Activated CD4-positive, alpha-beta T cell treated with anti-CD3 and anti-CD28 coated beads, Interleukin-2, amount 50 U/mL, for 4 hours (primary cell): ENCODE measurements around the gene PCNX1.

Experiments used
- DNase-seq, 2 experiments: peaks; one replicate each; pipeline ENCODE4 v3.0.0-alpha.2; 2020

The PCNX1 gene

DNA sequence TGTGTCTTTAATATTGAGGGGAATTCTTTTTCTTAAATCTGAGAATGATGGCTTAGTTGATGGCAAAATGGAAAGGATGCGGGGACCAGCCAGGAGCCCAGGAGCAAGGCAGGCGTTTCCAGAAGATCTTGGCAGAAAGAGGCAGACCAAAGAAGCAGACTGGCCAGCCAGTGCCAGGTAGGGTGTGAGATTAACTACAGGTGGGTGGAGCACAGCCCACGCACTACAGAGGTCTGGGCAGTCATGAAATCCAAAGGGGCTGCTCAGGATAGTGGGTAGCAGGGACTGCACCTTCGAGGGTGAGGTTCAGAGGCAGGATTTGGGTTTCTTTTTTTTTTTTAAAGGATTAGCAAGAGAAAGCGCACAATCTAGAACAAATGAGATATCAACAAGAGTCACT lies 17.7 kb upstream of the PCNX1 start:
- no peak for DNase-seq

DNA sequence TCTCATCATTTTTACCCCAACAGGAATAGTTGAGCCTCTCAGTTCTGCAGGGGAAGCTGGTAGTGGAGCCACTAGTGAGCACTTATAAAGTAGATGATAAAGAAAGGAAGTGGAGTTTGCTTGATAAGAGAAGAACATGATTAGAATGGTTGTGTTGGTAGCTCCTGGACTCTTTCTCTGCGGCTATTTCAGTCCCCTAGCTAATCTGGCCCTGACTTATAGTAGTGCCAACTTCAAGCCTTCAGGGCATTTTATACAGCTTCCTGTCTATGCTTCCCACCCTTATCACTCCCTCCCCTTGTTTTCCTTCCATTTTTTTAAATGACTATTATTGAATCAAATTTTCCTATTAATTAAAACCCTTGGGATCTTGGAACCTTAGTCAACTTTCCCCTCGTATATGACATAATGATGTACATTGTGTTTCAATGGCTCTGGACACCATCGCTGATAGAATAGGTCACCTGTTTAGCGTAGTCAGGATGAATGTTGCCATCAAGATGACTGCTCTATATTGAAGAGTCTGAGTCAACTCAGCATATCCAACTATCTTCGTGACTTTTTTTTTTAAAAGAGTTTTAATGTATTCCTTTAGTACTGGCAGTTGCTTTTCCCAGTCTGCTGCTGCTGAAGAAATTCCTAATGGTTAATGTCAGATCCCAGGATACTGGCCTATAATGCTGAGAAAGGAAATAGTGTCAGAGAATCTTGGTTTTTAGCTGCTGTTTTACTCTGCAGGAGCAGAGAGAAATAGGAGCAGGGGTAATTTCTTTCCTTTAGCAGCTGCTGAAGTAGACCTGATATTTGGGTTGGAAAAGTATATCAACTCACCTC lies 16.2 kb upstream of the PCNX1 start:
- no peak for DNase-seq

DNA sequence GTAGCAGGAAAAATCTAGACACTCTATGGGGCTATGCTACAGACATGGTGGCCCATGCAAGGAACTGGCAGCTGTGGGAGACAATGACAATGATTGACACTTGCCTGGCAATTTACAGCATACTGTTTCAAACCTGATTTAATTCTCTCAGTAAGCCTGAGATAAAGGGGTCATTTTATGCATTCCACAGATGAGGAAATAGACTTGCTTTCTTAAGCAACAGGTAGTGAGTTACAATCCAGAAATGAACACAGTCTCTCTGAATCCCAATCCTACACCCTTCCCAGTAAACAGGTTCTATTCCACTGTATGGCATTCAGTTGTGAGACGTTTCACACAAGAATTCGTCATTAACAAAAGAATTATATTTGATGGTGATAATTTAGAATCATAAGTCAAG lies 15.5 kb upstream of the PCNX1 start:
- no peak for DNase-seq

DNA sequence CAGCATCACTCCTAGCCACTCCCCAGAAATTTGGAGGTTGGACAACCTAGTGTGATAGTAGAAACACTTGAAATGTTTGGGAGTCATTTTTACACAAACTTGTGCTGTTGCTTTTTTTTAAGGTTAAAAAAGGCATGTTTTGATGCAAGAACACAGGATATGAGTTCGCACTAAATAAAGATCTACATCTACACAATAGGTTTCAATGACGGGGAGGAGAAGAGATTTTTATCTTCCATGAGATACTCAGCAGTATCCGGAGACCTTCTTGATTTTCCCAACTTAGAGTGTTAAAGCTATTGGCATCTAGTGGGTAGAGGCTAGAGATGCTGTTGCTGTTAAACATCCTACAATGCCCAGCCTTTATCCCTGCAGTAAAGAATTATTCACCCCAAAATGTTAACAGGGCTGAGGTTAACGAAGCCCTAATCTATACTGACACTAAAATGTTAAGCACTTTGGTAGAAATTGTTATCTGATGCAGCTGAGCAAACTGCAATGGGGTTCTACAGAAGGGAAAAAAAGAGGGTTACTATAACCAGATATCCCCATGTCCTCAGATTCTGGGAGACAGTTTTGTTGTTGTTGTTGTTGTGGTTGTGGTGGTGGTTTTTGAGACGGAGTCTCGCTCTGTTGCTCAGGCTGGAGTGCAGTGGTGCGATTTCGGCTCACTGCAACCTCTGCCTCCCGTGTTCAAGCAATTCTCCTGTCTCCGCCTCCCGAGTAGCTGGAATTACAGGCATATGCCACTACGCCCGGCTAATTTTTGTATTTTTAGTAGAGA lies 14.0 kb upstream of the PCNX1 start:
- DNase-seq = no peak

DNA sequence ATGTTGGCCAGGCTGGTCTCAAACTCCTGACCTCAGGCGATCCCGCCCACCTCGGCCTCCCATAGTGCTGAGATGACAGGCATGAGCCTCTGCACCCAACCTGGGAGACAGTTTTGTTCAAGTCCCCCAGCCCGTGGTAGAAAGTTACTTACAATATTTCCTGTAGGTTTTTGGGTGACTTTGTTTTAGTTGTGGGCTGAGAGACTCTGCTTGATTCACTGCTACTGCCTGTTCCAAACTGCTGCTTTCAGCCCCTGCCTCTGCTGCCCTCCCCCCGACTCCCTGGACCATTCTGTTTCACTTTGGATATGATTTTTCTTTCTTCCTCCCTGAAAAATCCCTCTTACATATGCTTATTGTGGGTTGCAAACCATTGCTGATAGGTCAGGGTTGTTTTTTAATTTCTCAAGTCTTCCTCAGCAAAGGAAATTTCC lies 13.4 kb upstream of the PCNX1 start:
- no peak for DNase-seq

DNA sequence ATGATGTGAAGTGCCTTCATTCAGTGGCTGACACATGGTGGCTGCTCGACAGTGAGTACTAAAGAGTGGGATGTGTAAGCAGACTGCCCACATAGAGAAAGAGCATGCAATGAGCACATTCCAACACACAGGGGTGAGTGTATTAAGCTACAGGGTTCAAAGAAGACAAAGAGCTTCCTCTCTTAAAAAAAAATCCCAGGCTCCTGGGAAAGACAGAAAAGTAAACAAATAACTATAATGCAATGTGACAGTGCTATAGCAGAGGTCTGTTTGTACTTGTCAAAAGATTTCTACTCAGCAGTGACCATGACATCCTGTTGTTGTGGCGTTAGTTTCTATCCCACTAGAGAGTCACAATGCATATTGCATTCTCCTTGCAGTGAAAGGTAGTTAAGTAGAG lies 12.4 kb upstream of the PCNX1 start:
- DNase-seq = no peak

DNA sequence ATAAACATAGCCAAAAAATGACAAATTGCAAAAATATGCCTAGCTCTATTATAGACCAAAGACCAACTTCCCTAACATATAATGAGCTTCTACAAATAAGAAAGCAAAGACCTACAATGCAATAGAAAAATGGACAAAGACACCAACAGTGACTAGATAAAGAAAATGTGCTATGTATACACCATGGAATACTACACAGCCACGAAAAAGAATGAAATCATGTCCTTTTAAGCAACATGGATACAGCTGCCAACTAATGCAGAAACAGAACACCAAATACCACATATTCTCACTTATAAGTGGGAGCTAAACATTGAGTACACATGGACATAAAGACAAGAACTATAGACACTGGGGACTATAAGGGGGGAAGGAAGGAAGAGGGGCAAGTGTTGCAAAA lies 10.9 kb upstream of the PCNX1 start:
- no peak for DNase-seq

DNA sequence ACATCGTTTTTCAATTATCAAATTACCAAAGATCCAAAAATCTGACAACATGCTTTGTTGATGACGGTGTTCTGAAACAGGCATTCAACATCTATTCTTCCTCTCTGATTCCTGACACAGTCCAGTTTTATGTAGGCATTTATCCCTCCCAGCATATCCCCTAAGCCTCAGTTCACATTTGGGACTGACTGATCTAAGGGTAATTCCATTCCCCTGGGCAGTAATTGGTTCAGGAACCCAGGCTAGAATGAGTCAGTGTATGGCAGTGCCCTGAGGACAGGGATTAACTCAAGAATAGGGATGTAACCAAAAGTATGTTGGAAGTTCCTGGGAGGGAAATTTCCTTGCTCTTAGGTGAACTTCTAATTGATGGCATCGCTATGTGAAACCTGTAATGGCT lies 10.3 kb upstream of the PCNX1 start:
- no peak for DNase-seq

DNA sequence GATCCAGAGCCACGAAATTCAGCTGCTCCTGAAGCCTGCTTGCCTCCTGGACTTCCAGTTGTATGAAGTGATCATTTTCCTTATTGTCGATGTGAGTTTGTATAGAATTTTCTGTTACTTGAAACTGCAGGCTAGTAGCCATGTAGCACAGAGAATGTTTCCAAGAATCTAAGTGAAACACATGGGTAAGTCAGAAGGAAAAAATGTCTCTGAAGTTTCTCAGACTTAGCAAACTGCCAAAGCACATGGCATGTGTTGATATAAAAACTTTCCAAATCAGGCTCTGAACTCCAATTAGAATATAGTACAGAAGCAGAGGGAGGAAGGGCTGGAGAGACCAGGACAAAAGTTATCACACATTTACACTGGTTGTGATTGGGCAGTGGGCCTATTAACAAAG lies 9.8 kb upstream of the PCNX1 start:
- no peak for DNase-seq

DNA sequence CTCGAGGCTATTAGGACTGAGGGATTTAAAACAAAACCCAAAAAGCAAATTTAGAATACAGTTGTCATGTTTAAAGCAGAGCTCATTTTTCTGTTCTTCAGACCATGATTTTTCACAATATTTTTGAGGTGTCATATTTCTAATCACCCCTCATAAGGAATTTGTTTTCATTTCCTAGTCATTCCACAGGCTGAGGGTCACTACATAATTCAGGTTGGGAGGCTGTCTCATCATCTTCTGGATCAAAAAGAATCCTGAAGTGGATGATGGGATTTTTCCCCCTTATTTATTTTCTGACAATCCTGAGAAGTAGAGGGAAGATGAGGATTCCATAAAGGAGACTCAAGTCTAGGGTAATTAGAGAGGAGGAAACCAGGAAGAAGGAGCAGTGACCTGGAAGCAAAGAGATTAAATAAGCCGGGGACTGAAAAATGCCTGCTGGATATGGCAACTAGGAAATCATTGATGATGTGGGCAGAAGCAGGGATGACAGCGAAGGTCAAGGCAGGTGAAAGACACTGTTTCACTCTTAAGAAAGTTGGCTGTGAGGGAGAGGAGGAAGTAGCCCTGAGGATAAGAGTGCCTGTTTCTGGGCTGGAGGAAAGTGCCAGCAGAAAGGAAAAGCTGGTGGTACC lies 9.0 kb upstream of the PCNX1 start:
- DNase-seq = no peak

DNA sequence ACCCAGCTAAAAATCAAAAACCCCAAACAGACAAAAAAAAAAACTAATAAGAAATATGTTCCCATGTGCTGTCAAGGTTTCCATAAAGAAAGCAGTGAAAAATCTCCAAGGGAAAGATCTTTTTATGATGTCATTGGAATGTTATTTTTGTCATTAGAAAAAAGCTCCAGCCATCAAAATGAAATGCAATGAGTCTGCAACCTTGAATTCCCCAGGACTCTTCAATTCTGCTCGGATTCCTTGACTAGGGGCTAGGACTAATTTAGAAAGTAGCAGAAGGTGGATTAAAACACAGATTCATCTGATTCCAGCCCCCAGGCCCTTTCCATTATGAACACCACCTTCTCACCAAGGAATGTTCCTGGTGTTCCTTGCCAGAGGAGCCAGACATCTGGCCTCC lies 6.0 kb upstream of the PCNX1 start:
- DNase-seq = no peak

DNA sequence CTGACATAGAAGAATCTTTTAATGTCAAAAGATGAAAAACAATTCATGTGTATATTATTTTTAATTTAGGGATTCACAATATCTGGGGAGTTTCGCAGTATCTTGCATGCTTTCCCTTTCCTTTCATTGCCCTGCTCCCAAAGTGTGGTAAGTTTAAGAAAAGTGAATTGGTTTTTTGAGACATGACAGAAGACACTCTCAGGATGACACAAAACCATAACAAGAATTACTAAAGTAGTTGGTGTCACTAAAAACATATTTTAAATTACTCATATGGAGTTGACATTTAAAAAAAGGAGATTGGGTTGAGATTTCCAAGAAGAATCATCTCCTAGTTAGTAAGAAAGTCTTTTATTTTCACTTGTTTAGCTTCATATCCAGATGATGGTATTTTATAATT lies 5.1 kb upstream of the PCNX1 start:
- DNase-seq = no peak

DNA sequence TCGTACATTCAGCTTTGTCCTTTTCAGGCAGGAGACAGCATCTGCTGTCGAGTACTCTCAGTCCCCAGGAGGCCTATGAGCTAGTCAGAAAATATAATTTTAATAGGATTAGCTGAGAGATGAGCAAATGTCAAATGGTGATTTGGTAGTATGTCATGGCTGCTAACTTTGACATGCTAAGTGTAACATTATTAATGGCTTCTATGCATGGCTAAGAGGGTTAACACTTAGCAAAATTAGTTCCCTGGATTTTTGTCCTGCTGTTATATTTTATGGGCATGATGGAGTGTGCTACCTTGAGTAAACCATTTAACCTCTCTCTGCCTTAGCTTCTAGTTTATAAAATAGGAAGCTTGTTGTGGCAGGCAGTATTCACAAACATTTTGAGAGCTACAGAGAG lies 2.9 kb upstream of the PCNX1 start:
- no peak for DNase-seq

DNA sequence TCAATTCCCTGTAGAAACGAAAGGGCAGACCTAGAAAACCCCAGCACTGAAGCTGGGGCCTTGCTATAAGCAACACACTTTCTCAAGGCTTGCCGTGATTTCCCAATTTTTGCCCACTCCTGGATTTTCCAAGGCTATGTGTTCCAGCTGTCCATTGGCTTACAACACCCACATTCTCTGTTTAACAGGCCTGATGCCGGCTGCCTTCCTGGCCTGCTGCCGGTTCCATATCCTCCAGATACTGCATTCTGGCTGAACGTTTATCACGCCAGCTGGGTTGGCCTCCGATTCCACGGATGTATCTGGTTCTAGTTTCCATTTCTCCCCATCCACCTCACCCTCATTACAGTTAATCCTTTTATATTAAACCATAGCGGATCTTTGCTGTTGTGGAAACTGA lies 2.0 kb upstream of the PCNX1 start:
- no peak for DNase-seq

DNA sequence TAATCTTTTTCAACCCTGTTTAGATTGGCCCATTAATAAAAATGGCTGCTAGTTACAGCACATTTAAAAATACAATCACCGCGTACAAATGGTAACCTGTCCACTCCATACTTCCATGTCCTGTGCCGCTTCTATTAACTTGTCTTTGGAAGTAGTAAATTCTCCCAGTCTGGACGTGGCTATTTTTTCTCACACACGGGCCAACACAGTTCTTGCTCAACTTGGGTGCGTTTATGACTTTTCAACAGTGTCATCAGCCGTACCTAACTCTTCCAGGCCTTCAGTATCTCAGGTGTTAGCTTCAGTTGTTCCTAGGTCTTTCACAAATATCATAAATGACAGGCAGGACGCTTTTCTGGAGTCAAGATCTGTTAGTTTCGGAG lies 475 bp upstream of the PCNX1 start:
- no peak for DNase-seq

DNA sequence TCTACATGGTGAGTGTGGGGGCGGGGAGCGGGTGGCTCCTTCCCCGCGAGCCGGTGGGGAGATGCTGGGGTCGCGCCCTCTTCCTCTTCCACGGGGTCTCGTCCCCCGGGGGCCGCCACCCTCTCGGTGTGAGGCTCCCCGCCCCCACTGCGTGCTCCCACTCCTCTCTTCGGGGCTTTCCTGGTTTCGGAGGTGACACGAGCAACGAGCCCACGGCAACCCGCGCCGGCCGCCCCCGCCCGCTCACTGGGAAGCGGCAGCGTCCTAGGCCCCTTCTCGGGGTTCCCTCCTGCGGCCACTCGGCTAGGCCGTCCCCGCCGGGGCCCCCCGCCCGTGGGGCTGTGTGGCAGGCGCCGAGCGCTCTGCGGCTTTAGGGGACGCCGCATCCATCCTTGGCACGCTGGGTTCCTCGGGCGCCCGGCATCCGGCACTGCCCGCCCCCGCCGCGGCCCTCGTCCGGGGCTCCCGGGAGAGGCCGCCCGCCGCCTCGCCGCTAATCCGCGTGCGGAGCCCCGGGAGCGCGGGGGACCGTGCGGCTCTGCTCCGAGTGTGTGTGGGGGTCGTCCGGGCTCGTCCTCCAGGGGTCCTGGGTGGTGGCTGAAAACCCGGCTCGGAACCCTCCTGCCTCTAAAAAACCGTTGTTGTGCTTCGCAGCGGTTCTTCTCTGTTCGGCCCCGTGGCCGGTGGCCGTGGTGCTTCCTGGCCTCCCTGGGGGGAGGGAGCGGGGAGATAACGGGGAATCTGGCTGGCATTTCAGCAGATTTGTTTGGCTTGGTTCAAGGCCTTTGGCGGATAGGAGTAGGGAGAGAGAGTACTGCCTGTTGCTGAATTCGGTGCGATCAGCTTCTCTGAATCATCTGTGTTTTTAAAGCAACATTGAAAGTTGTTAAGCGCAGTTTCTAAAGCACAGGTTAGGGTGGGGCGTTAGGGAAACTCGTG lies 1.0 kb downstream of the PCNX1 start:
- peak; percentile 54 to 61 for DNase-seq

DNA sequence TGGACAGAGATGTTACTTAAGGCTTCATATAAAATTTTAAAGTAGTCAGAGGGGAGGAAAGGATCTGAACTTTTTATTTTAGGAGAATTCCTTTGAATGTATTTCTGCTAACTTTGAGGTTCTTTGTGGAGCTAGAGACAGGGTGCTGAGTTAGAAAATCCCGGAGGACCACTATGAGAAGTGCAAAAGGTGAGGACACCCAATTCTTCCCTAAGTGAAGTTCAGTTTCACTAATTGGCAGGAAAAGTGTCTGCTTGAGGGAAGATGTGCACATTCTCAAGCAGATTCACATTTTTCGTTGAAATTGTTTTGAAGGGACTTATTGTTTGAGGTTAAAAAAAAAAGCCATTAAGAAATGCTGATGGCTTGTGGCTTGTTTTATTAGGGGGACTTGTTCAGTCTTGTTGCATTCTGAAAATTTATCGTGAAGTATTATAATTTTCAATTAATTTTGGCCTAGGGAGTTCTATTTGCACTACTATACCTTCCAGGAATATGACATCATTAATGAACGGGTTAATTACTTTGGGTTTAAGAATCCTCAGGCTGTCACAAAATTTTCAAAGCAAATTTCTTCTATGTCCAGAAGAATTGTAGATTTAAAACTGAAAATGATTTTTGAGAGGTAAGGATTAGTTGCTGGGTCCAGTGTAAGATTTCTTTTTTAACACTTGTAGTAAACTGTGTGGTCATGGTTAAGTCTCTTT lies 1.8 kb downstream of the PCNX1 start:
- DNase-seq = no peak

DNA sequence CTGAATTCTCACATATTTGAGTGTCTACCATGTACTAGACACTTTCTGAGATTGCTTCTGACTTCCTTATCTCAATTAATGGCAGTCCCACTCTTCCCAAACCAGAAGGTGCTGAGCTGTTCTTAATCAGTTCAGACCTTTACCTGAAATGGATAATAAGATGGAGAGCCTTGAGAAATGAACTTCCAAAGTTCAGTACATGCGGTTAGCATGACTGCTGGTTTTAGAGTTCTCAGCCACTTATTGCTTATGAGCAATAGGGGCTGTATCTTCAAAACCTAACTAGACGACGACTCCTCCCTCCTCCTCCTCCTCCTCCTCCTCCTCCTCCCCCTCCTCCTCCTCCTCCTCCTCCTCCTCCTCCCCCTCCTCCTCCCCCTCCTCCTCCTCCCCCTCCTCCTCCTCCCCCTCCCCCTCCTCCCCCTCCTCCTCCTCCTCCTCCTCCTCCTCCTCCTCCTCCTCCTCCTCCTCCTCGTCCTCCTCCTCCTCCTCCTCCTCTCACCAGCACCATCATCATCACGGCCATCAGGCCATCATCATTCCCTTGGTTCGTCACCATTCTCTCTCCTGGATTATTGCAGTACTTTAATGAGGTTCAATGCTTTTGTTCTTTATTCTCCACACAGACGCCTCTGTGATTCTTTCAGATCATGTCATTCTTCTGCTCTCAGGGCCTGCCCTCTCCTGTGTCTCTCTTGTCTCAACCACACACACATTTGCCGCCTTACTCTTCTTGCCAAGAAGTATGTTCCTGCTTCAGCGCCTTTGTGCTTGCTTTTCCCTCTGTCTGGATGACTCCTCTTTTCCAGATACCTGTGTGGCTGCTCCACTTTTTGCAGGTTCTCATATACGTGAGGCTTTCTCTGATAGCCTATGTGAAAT lies 2.7 kb downstream of the PCNX1 start:
- no peak for DNase-seq

DNA sequence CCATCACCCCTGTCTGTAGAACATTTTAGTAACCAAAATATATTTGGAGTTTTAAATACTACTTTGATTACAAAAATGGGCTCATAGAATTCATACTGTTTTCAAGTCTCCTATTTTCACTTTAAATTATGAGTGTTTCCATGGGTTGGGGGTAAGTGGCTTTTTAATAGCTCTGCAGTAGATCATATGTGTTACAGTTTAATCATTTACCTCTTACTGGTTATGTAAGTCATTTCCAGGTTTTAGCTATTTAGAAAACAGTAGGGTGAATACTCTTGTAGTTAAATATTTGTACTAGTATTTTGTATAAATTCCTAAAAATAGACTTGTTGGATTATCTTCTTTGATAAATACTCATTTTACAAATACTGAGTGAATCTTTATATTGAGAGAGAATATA lies 8.2 kb downstream of the PCNX1 start:
- no peak for DNase-seq

DNA sequence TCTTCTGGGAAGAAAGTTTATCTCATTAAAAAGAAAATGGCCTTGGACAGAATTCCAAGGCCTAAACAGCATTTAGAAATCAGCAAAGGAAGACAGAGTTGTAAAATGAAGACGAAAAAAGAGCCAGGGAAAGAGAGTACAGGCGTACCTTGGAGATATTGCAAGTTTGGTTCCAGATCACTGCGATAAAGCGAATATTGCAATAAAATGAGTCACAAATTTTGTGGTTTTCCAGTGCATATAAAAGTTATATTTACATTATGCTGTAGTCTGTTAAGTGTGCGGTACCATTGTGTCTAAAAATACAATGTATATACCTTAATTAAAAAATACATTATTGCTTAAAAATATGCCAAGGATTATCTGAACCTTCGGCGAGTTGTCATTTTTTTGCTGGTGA lies 9.0 kb downstream of the PCNX1 start:
- DNase-seq = no peak

DNA sequence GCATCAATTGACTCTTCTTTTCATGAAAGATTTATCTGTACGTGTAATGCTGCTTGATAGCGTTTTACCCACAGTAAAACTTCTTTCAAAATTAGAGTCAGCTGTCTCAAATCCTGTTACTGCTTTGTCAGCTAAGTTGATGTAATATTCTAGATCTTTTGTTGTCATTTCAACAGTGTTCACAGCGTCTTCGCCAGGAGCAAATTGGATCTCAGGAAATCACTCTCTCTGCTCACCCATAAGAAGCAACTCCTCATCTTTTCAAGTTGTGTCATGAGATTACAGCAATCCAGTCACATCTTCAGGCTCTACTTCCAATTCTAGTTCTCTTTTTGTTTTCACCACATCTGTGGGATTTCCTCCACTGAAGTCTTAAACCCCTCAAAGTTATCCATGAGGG lies 9.5 kb downstream of the PCNX1 start:
- DNase-seq = no peak
